ENCODE data around the gene GIPC1.

The GIPC1 gene

DNA sequence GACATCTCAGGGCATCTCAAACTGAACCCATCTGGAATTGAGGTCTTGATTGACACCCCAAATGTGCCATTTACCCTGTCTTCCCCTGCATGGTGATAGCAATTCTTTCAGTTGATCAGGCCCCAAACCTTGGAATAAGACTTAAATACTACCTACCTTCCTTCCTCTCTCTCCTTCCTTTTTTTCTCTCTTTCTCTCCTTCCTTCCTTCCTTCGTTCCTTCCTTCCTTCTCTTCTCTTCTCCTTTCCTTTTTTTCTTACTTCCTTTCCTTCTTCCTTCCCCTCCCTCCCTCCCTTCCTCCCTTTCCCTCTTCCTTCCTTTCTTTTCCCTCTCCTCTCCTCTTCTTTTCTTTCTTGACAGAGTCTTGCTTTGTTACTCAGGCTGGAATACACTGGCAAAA lies 7.4 kb upstream of the GIPC1 start:
- no peak overlapping the region for H3K4me3 ChIP-seq (ENCODE audit: low read depth, low read length)
- TF ChIP-seq, protein P1, sequence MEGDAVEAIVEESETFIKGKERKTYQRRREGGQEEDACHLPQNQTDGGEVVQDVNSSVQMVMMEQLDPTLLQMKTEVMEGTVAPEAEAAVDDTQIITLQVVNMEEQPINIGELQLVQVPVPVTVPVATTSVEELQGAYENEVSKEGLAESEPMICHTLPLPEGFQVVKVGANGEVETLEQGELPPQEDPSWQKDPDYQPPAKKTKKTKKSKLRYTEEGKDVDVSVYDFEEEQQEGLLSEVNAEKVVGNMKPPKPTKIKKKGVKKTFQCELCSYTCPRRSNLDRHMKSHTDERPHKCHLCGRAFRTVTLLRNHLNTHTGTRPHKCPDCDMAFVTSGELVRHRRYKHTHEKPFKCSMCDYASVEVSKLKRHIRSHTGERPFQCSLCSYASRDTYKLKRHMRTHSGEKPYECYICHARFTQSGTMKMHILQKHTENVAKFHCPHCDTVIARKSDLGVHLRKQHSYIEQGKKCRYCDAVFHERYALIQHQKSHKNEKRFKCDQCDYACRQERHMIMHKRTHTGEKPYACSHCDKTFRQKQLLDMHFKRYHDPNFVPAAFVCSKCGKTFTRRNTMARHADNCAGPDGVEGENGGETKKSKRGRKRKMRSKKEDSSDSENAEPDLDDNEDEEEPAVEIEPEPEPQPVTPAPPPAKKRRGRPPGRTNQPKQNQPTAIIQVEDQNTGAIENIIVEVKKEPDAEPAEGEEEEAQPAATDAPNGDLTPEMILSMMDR (IDR thresholded peaks at IDR 0.05; ENCODE audit: low read depth, low read length): no peak
- no peak for DNase-seq (ENCODE audit: low read depth, low spot score)
- in situ Hi-C loops (cut with HindIII; ENCODE audit: low sequenced_read_pairs): no loop called here

GRCh38 chr19:14502334-14503092 lies 6.6 kb upstream of the GIPC1 start:
- TF ChIP-seq, protein P1 (IDR thresholded peaks at IDR 0.05; ENCODE audit: low read depth, low read length): no peak
- no peak for DNase-seq (ENCODE audit: low read depth, low spot score)
- in situ Hi-C loops (cut with HindIII; ENCODE audit: low sequenced_read_pairs): no loop called here
- H3K4me3 ChIP-seq (ENCODE audit: low read depth, low read length): no peak overlapping the region

GRCh38 chr19:14497228-14497921 lies 1.4 kb upstream of the GIPC1 start:
- TF ChIP-seq, protein P1 (IDR thresholded peaks at IDR 0.05; ENCODE audit: low read depth, low read length): no peak
- no peak overlapping the region for H3K4me3 ChIP-seq (ENCODE audit: low read depth, low read length)
- DNase-seq (ENCODE audit: low read depth, low spot score): no peak
- in situ Hi-C loops (cut with HindIII; ENCODE audit: low sequenced_read_pairs): no loop called here

GRCh38 chr19:14496834-14497227 lies 904 bp upstream of the GIPC1 start:
- no peak overlapping the region for H3K4me3 ChIP-seq (ENCODE audit: low read depth, low read length)
- no peak for DNase-seq (ENCODE audit: low read depth, low spot score)
- TF ChIP-seq, protein P1 (IDR thresholded peaks at IDR 0.05; ENCODE audit: low read depth, low read length): no peak
- in situ Hi-C loops (cut with HindIII; ENCODE audit: low sequenced_read_pairs): no loop called here

- in situ Hi-C loops (cut with HindIII; ENCODE audit: low sequenced_read_pairs): no loop called here
- TF ChIP-seq, protein P1 (IDR thresholded peaks at IDR 0.05; ENCODE audit: low read depth, low read length): no peak
- peak overlapping the region; percentile 87 for H3K4me3 ChIP-seq (ENCODE audit: low read depth, low read length)
- no peak for DNase-seq (ENCODE audit: low read depth, low spot score)
Measured at GRCh38 chr19:14495672-14496028, 277 bp downstream of the GIPC1 start.

DNA sequence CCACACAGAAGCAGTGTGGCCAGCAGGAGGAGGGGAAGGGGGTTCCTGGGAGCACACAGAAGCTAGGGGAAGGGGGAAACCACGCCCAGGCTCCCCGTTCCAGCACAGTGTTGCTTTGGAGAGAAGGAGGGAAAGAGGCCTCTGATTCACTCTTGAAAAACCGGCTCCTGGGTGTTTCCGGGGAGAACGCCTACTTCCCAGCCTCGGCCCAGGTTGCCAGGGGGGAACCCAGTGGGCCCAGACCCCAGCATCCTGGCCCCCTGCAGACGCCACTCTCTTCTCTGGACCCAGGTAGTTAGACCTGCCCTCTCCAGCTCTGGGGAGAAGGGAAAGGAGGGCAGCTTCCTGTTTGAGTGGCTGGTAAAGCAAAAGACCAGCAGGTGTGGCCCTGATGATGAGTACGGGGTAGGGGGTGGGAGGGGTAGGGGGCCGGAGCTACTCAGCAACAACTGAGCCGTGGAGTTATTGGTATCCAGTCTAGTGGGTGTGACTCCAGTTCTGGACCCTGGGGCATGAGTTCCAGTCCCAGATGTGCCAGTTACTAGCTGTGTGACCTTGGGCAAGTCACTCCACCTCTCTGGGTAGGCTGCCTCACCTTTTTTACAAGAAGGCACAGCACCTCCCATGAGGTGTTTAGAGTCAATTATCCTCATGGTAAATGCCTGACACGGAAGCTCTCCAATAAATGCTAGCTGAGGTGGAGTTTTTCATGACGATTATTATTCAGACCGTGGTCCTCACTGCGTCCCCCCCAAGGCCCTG lies 836 bp downstream of the GIPC1 start:
- in situ Hi-C loops (cut with HindIII; ENCODE audit: low sequenced_read_pairs): no loop called here
- H3K4me3 ChIP-seq (ENCODE audit: low read depth, low read length): peak overlapping the region; percentile 87
- no peak for DNase-seq (ENCODE audit: low read depth, low spot score)
- TF ChIP-seq, protein P1 (IDR thresholded peaks at IDR 0.05; ENCODE audit: low read depth, low read length): no peak

Data from astrocyte of the spinal cord (primary cell).